HG02852 (cell line): ENCODE data around the gene KRT3.

Experiments used
- ATAC-seq: cut with Tn5 transposase; IDR thresholded peaks from one replicate; pipeline ENCODE4 v1.9.1; 2021; ENCODE audit warnings: mild to moderate bottlenecking, moderate library complexity; ENCODE audit not compliant: unreplicated experiment

Gene KRT3

DNA sequence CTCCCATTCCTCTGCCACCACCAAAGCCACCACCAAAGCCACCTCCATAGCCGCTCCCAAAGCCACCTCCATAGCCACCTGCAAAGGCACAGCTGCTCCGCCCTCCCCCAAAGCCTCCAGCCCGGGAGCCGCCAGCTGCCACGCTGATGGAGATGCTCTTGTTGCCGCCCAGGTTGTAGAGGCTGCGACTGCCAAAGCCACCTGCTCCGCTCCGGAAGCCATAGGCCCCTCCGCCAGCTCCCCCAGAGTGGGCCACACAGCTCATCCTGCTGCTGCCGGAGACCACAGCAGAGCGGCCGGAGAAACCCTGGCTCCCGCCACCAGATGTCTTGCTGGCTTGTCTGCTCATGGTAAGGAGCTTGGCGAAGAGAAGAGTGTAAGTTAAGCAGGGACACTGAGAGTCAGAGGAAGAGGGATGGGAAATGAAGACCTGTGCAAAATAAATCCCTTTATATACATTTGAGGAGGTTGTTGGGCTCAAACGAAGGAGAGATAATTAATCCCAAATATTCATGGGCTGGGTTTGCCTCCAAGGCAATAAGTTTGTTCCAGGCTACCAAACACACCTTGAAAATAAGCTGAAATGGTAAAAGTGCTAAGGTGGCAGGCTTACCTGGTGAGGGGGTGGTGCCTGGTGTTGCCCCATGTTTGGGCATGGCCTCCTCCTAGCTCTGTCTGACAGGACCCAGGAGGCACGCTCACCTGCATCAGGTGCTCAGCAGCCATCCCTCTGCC, at the start of gene KRT3:
TSS of gene KRT3 (minus strand) at position 424 of the 735 bp plus-strand sequence. CDS start at position 349, 75 bp downstream.
- no peak for ATAC-seq

DNA sequence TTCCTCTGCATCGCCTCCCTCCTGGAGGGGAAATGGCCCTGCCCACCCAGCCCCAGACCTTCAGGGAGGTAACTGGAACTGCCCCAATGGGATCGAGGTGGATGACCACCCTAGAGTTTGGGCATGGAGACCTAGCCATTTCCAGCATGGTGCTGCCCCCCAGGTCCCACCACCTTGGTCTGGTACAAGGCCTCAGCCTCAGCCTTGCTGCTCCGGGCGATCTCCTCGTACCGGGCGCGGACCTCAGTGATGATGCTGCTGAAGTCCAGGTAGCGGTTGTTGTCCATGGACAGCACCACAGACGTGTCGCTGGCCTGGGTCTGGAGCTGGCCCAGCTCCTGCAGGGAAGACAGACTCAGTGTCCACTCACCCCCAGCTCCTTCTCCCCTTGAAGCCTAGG, 48.5 kb upstream of the KRT3 start:
- no peak for ATAC-seq

DNA sequence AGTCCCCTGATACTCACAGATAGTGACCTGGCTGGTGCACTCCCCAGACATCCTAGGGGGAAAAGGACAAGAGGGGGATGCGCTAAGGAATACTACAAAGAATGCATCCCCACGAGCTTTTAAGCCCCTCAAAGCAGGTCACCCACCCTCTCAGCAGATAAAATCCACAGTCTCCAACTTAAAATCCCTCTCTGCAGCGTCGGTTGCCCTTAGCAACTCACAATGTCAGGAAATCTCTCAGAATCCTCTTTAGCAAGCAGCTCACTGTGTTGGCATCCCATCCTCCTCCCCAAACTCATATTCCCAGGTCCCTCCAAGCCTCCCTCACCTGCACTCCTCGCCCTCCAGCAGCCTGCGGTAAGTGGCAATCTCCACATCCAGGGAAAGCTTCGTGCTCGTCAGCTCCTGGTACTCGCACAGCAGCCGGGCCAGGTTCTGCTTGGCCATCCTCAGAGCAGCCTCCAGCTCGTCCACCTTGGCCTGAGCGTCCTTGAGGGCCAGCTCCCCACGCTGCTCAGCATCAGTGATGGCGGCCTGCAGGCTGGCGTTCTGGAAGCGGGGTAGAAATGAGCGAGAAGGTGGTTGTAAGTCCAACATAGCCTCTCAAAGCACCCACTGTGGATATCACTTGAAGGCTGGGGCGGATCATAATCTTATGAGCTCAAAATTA, 43.7 kb upstream of the KRT3 start:
- ATAC-seq, result no peak

DNA sequence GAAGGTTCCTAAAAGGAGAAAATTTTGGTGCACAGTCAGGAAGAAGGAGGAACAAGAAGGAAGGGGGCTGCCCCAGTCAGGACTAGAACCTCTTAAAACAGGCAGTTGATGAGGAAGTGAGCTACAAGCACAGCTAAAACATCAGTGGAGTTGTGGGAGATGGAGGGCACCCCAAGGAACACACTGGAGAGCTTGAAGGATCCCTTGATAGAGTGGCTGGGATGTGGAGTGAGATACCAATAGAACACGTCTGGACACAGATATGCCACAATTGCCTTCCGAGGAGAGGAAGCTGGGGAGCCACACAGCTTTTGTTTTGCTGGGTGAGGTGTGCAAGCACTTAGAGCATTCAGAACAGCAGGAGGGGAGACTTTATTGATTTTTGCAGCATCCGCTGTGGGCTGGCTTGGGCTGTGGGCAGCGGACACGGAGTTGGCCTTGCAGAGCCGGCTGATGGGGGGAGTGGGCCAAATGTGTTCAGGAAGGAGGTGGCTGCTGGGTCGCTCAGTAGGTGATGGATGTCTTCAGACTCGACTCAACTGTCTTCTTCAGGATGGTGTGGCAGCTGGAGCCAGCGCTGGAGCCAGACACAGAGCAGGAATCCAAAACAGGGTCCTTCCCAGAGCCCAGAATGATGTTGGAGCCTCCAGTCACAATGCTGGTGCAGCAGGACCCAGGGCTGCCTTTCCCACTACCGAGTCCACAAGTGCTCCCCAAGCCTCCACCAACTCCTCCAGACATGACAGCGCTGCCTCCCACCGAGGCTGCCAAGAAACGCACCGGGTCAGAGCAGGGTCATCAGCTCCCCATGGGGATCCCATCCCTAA, 42.9 kb upstream of the KRT3 start:
- no peak for ATAC-seq

DNA sequence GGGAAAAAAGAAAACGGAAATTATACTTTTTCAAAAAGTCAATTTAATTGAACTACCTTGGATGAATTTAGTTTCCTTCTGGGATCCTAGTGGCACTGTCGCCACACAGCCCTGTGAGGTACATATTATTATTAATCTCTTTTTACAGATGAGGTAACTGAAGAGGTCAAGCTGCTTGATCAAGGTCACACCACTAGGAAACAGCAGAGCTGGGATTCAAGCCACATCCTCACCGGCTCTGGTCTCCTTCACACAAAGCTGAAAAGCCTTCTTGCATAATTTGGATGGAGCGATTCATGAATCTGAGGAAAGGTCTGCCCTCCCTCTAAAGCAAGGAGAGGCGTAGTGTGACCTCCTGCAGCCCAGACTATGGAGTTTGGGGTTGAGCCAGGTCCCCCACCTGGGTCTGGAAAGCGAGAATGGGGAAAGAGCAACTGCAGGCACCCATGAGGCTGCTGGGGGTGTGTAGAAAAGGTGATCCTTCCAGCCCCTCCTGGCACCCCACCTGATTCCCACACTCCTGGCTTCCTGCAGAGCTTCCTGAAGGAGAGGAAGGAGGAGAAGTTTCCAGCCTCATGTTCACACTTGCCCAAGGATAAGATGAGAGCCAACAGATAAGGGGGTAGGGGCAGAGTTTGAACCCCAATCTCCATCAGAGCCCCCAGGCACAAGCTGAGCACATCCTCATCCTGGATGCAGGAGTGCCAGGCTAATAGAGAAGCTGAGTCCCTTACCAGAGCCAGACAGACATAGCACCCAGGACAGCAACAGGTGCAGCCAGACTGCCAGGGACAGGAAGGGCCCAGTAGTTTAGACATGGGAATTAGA, 42.1 kb upstream of the KRT3 start:
- no peak for ATAC-seq

DNA sequence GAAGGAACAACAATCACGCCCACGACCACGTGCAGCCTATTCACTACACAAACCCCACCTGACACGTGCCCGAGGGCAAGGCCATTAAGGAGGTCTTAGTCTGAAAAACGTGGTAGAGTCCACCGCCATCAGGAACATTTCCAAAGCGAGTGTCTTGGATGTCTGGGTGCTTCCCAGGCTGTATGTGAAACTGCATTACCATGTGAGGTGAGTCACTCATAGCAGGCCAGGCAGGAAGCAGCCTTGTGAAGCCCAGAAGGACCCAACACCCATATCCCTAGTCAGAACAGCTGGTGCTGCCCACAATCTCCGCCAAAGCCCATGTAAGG, 41.5 kb upstream of the KRT3 start:
- no peak for ATAC-seq

DNA sequence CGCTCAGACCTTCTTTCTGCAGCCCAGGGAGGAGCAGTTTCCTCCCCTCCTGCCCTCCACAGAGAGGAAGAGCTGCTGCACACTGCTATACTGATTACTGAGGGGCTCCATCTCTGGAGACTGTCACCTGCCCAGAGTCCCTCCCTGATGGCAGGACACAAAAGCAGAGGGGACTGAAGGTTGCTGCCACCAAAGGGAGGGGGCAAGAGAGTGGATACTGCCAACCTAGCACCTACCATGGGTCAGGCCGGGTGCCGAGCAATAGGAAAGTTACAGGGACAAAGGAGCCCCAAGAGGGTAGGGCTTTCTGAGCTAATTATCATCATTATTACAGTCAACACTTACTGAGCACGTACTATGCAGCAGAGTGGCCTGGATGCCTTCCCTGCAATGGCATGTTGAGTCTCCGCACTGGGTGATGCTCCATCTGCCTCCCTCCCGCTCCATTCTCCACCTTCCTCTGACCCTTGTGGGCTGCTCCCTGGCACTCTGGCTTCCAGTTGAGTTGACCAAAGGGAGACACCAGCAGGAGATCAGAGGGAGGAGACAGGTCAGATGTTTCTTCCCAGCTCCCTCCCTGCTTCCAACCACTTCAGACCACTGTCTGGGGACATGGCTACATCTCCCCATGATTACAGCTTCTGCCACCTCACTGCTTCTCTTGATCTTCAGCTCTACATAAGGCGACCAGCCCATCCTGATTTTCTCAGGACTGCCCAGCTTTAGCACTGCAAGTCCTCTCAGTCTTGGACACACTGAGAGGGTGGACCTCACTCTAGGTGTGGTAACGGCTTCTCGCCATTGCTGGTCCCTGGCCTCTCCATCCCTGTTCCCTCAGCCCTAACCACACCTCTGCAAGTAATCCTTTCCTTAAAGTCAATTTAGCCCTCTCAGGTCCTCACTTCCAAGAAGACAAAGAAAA, 40.8 kb upstream of the KRT3 start:
- ATAC-seq, result no peak

DNA sequence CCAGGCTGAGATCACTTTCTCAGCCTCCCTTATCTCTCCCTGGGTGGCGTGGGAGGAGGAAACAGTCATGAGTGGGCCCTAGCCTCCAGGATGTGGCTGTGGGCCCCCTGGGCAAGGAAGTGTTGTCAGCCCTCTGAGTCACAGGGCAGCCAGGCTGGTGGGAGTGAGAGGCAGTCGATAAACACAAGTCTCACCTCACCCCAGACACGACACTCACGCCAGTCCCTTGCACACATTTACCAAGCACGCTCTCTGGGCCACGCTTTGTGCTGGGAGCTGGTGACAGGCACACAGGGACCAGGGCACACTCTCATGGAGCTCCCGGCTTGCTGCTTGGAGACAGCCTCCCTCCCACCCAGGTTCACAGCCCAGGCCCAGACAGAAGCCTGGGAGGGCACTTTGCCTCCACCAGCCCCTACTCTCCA, 40.1 kb upstream of the KRT3 start:
- ATAC-seq, result no peak

DNA sequence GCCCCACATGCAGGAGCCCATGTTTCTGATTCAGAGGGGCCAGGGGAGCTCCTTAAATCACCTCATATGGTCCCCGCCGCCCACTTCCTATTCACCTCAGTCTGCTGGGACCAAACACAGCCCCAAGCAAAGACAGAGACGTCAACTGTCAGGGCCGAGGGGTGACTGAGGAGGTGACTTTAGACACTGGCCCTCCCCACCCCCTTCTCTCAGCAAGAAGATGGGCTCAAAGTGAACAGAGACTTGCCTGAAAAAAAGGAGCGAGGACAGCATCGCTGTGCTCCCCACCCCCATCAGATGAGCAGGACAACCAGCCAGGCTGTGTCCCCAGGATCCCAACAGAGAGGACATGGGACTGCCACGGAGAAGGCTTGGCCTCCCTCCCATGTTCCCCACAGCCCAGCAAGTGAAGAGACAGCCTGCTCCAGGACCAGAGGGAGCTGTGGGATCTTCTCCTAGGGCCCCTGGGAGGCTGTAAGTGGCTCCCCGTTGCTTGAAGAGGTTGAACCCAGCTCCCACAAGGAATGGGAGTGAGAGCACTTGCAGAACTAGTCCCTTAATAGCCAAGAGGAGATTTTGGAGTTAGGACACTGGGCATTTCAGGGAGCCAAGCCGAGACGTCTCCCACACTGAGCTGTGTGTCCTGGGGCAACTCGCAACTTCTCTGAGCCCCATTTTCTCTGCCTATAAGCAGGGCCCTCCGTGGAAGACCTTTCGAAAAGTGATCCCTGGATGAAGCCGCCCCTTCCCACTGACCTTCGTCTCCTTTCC, 39.5 kb upstream of the KRT3 start:
- ATAC-seq, result no peak

DNA sequence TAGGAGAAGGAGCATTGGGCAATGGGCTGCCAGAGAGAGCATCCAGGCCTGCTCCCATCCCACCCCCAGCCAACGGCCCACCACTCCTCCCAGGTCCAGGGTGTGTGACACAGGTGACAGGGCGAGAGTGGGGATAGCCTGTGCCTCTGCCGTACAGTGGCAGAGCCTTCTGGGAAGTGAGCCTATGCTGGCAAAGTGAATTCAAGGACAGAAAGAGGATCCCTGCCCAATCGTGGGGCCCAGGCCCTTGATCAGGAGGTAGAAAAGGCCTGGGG, 38.7 kb upstream of the KRT3 start:
- no peak for ATAC-seq

DNA sequence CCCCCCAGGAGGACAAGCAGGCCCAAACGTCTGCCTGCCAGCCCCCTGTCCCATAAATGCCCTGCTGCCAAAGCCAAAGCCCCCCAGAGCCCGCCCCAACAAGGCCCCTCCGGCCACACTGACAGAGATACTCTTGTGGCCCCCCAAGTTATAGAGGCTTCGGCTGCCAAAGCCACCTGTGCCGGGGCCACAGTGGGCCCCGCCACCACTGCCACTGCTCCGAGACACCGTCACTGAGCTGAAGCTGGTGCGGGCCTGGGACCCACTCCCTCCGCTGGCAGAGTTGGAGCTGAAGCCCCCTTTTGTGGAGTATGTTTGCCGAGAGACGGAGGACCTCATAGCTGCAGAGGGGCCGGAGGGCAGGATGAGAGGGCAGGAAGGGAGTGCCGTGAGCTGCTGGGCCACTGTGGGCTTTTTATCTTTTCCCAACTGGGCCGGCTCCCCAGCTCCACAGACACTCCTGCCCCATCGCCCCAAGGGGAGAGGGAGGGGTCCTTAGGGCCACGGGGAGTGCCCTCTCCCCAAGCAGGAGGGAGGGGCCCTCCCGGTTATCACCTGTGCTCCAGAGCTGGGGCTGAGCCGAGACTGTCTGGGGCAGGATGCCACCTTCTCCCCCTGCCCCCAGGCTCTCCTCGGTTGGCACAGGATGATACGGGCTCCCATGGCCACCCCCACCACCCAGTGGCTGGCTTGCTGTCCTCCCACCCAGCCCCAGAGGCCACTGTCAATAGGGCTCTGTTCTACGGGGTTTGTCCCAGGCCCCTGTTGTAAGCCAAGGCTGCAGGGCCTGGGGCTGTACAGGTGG, 38.2 kb upstream of the KRT3 start, which contains the start of gene KRT79:
TSS of gene KRT79 (minus strand) at position 390 of the 805 bp plus-strand sequence. CDS start at position 339, 51 bp downstream.
- ATAC-seq, result no peak

DNA sequence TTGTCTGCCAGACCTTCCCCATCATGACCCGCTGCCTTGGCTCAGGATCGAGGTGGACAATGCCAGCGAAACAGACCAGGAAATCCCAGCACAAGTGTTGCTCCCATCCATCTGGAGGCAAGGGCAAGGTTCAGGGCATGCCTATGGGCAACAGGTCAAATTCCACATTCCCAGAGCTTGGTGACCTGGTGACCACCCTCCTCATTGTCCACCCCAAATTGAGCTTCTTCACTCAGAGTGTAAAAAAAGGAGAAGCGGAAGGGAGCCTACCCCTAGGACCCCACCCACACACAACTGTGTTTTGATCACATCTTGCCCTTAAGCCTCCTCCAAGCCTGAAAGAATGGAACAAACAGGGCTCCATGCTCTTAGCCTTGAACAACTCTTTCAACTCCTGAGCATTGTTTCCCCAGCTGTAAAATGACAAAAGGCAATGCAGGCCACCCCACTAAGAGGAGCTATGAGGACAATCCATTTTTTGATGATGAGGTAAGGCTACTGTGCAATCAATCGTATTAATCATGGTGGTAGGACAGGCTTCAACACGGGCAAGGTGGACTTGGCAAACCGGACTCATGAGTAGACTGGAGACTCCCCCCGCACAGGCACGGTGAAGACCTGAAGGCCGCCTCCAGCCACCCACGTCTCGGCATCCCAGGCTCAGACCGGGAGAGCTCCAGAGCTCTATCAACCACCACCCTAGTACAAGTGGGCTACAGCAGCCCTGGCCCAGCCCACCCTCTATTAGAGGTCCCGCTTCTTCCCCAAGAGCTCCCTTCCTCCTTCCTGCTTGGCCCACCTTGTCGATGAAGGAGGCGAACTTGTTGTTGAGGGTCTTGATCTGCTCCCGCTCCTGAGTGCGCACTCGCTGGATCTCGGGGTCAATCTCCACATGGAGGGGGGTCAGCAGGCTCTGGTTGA, 37.3 kb upstream of the KRT3 start:
- ATAC-seq, result no peak

DNA sequence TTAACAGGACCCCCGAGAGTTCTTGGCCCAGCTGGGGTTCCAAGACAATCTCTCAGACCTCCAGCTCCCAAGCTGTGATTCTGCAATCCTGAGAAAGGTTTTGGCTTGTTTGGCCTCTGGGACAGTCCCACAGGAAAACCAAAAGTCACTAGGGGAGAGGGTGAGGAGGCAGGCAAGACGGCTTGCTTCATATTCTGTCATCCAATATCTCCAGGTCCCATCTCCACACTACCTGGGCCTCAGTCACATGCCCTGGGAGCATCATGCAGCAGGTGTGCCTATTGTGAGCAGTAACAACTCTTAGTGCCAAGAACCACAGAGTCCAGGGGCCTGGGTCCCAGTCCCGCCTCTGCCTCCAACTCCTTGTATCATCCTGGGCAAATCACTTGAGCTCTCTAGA, 36.5 kb upstream of the KRT3 start:
- no peak for ATAC-seq

DNA sequence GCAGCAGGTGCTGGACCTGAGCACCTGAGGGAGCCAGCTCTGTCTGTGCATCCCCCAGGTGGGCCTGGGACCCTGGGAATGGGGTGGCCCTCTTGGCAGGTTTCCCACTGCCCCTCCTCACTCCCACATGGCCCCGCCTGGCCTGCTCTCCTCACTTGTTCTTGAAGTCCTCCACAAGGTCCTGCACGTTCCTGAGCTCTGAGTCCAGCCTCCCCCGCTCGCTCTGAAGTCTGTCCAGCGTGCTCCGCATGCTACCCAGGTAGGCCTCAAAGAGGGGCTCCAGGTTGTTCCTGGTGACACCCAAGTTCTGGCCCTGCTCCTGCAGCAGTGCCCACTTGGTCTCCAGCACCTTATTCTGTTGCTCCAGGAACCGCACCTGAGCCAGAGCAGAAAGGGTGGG, 35.3 kb upstream of the KRT3 start:
- no peak for ATAC-seq

DNA sequence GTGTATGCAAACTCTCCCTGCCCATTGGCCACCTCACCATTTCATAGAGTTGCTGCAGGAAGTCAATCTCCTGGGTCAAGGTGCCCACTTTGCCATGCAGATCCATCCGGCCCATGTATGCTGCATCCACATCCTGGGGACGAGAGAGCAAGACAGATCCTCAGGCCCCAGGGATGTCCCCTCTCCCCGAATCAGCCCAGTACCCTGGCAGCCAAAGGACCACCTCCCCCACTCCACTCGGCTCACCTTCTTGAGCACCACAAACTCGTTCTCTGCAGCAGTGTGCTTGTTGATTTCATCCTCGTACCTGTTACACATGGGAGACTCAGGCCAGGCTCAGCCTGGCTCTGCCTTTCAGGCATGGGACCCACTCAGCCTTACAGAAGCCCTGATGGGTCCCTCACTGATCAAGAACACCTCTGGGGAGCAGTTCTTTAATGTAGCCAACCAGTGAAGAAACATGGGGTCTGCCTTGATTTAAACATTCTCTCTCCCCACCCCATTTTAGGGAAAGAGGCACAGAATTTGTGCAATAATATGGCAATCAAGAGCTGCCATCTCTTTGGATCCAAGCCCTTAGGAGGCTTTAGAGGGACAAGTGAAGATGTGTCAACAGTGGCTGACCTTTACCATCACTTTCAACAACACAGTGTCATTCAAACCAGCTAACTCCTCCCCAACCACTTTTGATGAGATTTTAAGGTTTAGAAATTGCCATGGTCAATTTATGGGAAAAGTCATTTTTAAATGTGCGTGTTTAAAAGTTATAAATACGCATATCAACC, 34.3 kb upstream of the KRT3 start:
- ATAC-seq, result no peak

DNA sequence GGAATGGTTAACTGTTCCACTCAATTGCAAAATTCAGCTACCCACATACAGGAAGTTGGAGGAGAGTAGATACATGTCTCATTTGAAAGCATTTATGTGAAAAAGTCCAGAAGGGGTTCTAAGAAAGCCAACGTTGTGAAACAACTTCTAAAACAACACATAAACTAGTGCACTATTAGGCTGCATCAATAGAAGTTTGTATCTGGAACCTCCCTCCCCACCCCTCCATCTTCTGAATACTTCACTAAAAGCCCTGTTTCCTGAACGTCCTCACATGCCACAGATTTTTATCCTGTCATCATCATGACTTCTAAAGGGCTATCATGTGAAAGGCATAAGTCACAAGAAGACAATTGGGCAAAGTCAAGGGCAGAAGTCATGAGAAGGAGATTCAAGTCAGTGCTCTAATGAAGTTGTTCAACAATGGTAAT, 32.7 kb upstream of the KRT3 start:
- no peak for ATAC-seq

DNA sequence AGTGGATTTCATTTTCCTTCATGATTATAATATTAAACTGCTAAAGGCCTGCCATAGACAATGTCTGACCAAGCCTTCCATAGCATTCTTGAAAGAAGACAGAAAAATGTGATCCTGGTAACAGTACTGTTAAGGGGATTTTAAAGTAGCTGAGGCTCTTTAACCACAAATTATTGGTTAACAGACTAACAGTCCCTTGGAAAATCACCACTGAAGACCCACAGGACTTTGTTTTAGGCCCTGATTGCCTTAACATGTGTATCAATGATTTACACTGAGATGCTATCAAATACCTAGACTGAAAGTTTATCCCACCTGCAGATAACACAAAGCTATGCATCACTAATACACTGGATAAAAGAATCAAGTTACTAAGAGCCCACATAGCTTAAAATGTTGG, 32.2 kb upstream of the KRT3 start:
- no peak for ATAC-seq
